Putamen (tissue), 1 donor: ENCODE measurements around the gene POLR2C.
"Not testable (repeated sequence)": the region's sequence is repeated elsewhere in the genome, so short reads cannot be mapped to it uniquely, and the experiment has no call there.

Experiments
- DNase-seq: peaks from one replicate; pipeline ENCODE4 v3.0.0-alpha.2; 2016; ENCODE audit warnings: low spot score

Gene POLR2C

GRCh38 chr16:57462209-57462977, at the start of gene POLR2C:
POLR2C (plus strand) TSS chr16:57462679; CDS start chr16:57462725, 46 bp downstream.
- DNase-seq = peak; percentile 77

- no peak for DNase-seq
Measured at GRCh38 chr16:57413301-57413730, 49.2 kb upstream of the POLR2C start.

- no peak for DNase-seq
Measured at GRCh38 chr16:57413733-57414132, 48.7 kb upstream of the POLR2C start.

- DNase-seq = no peak
Measured at GRCh38 chr16:57416084-57416483, 46.4 kb upstream of the POLR2C start.

GRCh38 chr16:57419506-57419905, 43.0 kb upstream of the POLR2C start:
- no peak for DNase-seq

- no peak for DNase-seq
Measured at GRCh38 chr16:57422026-57422944, 40.2 kb upstream of the POLR2C start.

GRCh38 chr16:57423152-57423551, 39.3 kb upstream of the POLR2C start:
- DNase-seq = no peak

GRCh38 chr16:57424583-57424982, 37.9 kb upstream of the POLR2C start:
- DNase-seq = no peak

- no peak for DNase-seq
Measured at GRCh38 chr16:57426356-57426755, 36.1 kb upstream of the POLR2C start.

GRCh38 chr16:57427307-57427706, 35.2 kb upstream of the POLR2C start:
- DNase-seq = no peak

- DNase-seq = no peak
Measured at GRCh38 chr16:57427824-57428223, 34.7 kb upstream of the POLR2C start.

GRCh38 chr16:57430955-57431354, 31.5 kb upstream of the POLR2C start:
- DNase-seq = no peak

GRCh38 chr16:57432505-57432904, 30.0 kb upstream of the POLR2C start:
- no peak for DNase-seq

GRCh38 chr16:57432989-57433388, 29.5 kb upstream of the POLR2C start:
- DNase-seq = no peak

- DNase-seq = no peak
Measured at GRCh38 chr16:57434003-57434402, 28.5 kb upstream of the POLR2C start.

GRCh38 chr16:57435838-57436237, 26.6 kb upstream of the POLR2C start:
- no peak for DNase-seq

GRCh38 chr16:57439947-57440346, 22.5 kb upstream of the POLR2C start:
- DNase-seq = not testable (repeated sequence)

GRCh38 chr16:57440551-57440950, 21.9 kb upstream of the POLR2C start:
- DNase-seq = not testable (repeated sequence)

- DNase-seq = no peak
Measured at GRCh38 chr16:57444711-57445110, 17.8 kb upstream of the POLR2C start.

GRCh38 chr16:57445510-57445909, 17.0 kb upstream of the POLR2C start:
- no peak for DNase-seq

- DNase-seq = no peak
Measured at GRCh38 chr16:57446531-57447185, 15.8 kb upstream of the POLR2C start.

- peak; percentile 89 for DNase-seq
Measured at GRCh38 chr16:57447186-57447962, 15.1 kb upstream of the POLR2C start, which contains the start of the genes CIAPIN1 and COQ9. CIAPIN1 (minus strand) TSS chr16:57447385; CDS start chr16:57440928, 6,457 bp downstream. COQ9 (plus strand) TSS chr16:57447479; CDS start chr16:57447506, 27 bp downstream.
